GM23338 (cell line): ENCODE data around the gene FOXP1. TPM values are rescaled to one million over a fixed set of nuclear protein-coding genes. Genes with fewer than 3 reads are reported as not detected.

Experiments
- ATAC-seq: fragments of 200-7000 bp; cut with Tn5 transposase; 3 replicates; pipeline ENCODE4 v1.9.1; 2020
- DNase-seq: peaks from one replicate; pipeline ENCODE4 v3.0.0-alpha.2; 2015; ENCODE audit warnings: low spot score
- H2AFZ ChIP-seq: fragments of 200-600 bp; sonication (generic); 2 replicates; pipeline ENCODE4 v1.8.0; 2016; ENCODE audit warnings: antibody characterized with exemption, mild to moderate bottlenecking, moderate library complexity
- H3F3A ChIP-seq: fragments of 200-600 bp; sonication (generic); replicated peaks from 2 replicates; pipeline ENCODE4 v1.8.0; 2017; ENCODE audit warnings: antibody characterized with exemption, mixed run types, low read depth
- H3K27ac ChIP-seq: fragments of 200-600 bp; sonication (generic); 2 replicates; pipeline ENCODE4 v1.6.1; 2016; ENCODE audit warnings: low read depth
- H3K27me3 ChIP-seq: fragments of 200-600 bp; sonication (generic); 2 replicates; pipeline ENCODE4 v1.8.0; 2016; ENCODE audit warnings: mild to moderate bottlenecking, mixed run types, moderate library complexity; ENCODE audit not compliant: insufficient read depth
- H3K36me3 ChIP-seq: fragments of 200-600 bp; sonication (generic); 2 replicates; pipeline ENCODE4 v1.8.0; 2016; ENCODE audit warnings: mild to moderate bottlenecking; ENCODE audit not compliant: insufficient read depth
- H3K4me1 ChIP-seq: fragments of 200-600 bp; sonication (generic); 2 replicates; pipeline ENCODE4 v1.8.0; 2016; ENCODE audit warnings: mild to moderate bottlenecking, moderate library complexity; ENCODE audit not compliant: insufficient read depth
- H3K4me2 ChIP-seq: fragments of 200-600 bp; sonication (generic); 2 replicates; pipeline ENCODE4 v1.7.1; 2017; ENCODE audit warnings: mixed run types
- H3K4me3 ChIP-seq: fragments of 200-600 bp; sonication (generic); 2 replicates; pipeline ENCODE4 v1.6.1; 2016; ENCODE audit warnings: mixed run types
- H3K79me2 ChIP-seq: fragments of 200-600 bp; sonication (generic); replicated peaks from 2 replicates; pipeline ENCODE4 v1.8.0; 2017; ENCODE audit warnings: mild to moderate bottlenecking; ENCODE audit not compliant: insufficient read depth
- H3K9me2 ChIP-seq: fragments of 200-600 bp; sonication (generic); 2 replicates; pipeline ENCODE4 v1.8.0; 2017; ENCODE audit not compliant: insufficient read depth
- H4K20me1 ChIP-seq: fragments of 200-600 bp; sonication (generic); replicated peaks from 2 replicates; pipeline ENCODE4 v1.8.0; 2017; ENCODE audit warnings: mild to moderate bottlenecking; ENCODE audit not compliant: insufficient read depth
- H3K27ac Mint-ChIP-seq: 2 replicates; pipeline ENCODE4 v1.8.0; 2020; ENCODE audit warnings: inconsistent platforms, mild to moderate bottlenecking, moderate library complexity, mixed read lengths
- H3K27me3 Mint-ChIP-seq: 3 replicates; pipeline ENCODE4 v1.8.0; 2022; ENCODE audit warnings: low read depth, mild to moderate bottlenecking, moderate library complexity, mixed read lengths, inconsistent platforms; ENCODE audit not compliant: insufficient read depth, poor library complexity
- H3K36me3 Mint-ChIP-seq: 3 replicates; pipeline ENCODE4 v1.8.0; 2021; ENCODE audit warnings: low read depth, mild to moderate bottlenecking, inconsistent platforms, moderate library complexity, mixed read lengths
- H3K4me1 Mint-ChIP-seq: 3 replicates; pipeline ENCODE4 v1.8.0; 2020; ENCODE audit warnings: mild to moderate bottlenecking, inconsistent platforms, mixed read lengths
- H3K4me3 Mint-ChIP-seq: 3 replicates; pipeline ENCODE4 v1.8.0; 2021; ENCODE audit warnings: moderate library complexity, mild to moderate bottlenecking, inconsistent platforms, mixed read lengths
- H3K9me3 Mint-ChIP-seq: 3 replicates; pipeline ENCODE4 v1.8.0; 2020; ENCODE audit warnings: moderate library complexity, mild to moderate bottlenecking, inconsistent platforms, mixed read lengths
- CREB1 ChIP-seq: fragments of 250-450 bp; sonication (Bioruptor Pico); IDR thresholded peaks from 2 replicates; pipeline ENCODE4 v1.5.0; 2020; ENCODE audit warnings: low read depth, mild to moderate bottlenecking, moderate library complexity
- CTCF ChIP-seq, 2 experiments: fragments of 200-600 bp in 1 of 2; sonication (generic) in 1 of 2; conservative IDR thresholded peaks; 2 replicates each; pipeline versions ENCODE4 v1.5.1 to v1.6.1; 2016 to 2017; ENCODE audit warnings: antibody characterized with exemption in 2 of 2, low read depth in 2 of 2, mild to moderate bottlenecking in 2 of 2, moderate library complexity in 1 of 2
- ETS1 ChIP-seq: IDR thresholded peaks from 2 replicates; pipeline ENCODE4 v1.6.1; 2016; ENCODE audit warnings: antibody characterized with exemption
- EZH2 ChIP-seq: fragments of 200-600 bp; sonication (generic); IDR thresholded peaks from one replicate; pipeline ENCODE4 v1.8.0; 2017; ENCODE audit warnings: antibody characterized with exemption, mild to moderate bottlenecking, low read depth; ENCODE audit not compliant: unreplicated experiment
- EZH2phosphoT487 ChIP-seq: fragments of 200-600 bp; sonication (generic); IDR thresholded peaks from one replicate; pipeline ENCODE4 v1.8.1; 2018; ENCODE audit warnings: antibody characterized with exemption; ENCODE audit not compliant: unreplicated experiment
- JUNB ChIP-seq: IDR thresholded peaks from one replicate; pipeline ENCODE4 v1.6.1; 2016; ENCODE audit warnings: antibody characterized with exemption; ENCODE audit not compliant: unreplicated experiment
- NANOG ChIP-seq: IDR thresholded peaks from 2 replicates; pipeline ENCODE4 v1.6.1; 2016; ENCODE audit warnings: antibody characterized with exemption, borderline replicate concordance
- POLR2AphosphoS5 ChIP-seq: IDR thresholded peaks from 2 replicates; pipeline ENCODE4 v1.6.1; 2016; ENCODE audit warnings: antibody characterized with exemption, low read depth
- REST ChIP-seq: IDR thresholded peaks from one replicate; pipeline ENCODE4 v1.6.1; 2018; ENCODE audit warnings: antibody characterized with exemption; ENCODE audit not compliant: unreplicated experiment
- STAT1 ChIP-seq: IDR thresholded peaks from one replicate; pipeline ENCODE4 v1.6.1; 2016; ENCODE audit warnings: antibody characterized with exemption; ENCODE audit not compliant: unreplicated experiment
- ZNF114 ChIP-seq: fragments of 250-450 bp; sonication (Bioruptor Pico); IDR thresholded peaks from 2 replicates; pipeline ENCODE4 v1.5.0; 2020; ENCODE audit warnings: mild to moderate bottlenecking, moderate library complexity
- ZNF331 ChIP-seq: fragments of 250-450 bp; sonication (Bioruptor Pico); IDR thresholded peaks from 2 replicates; pipeline ENCODE4 v1.5.0; 2020; ENCODE audit warnings: low read depth, mild to moderate bottlenecking, moderate library complexity
- ZNF462 ChIP-seq: fragments of 250-450 bp; sonication (Bioruptor Pico); IDR thresholded peaks from 2 replicates; pipeline ENCODE4 v1.5.0; 2020; ENCODE audit warnings: mild to moderate bottlenecking, moderate library complexity
- polyA plus RNA-seq: library from polyadenylated mRNA; unstranded; fragments of >200 nt; fragmentation: Nextera tagmentation; extraction: Ambion mirVana; gene quantifications from 2 replicates; pipeline ENCODE4 v1.2.1, GENCODE V29; 2016
- total RNA-seq: library from RNA; depleted of rRNA; stranded (reverse); fragments of >200 nt; shearing (Covaris generic); gene quantifications from 2 replicates; pipeline ENCODE4 v1.2.3, GENCODE V29; 2014

The FOXP1 gene
- total and polyA plus RNA-seq, 2 experiments from 2014 or later: 32.9 to 35.5 TPM

GRCh38 chr3:71591101-71591500, 7.6 kb upstream of the FOXP1 start:
- Histone ChIP-seq H3K4me2 (no peak overlapping the region), H3K36me3 (no peaks in the 10 kb centered on the region), H3K4me1 (no peaks in the 10 kb centered on the region), H3K9me2 (no peaks in the 10 kb centered on the region), H4K20me1 (no peaks in the 10 kb centered on the region), H3F3A (no peaks in the 10 kb centered on the region), H3K27me3 (no peaks in the 10 kb centered on the region), H3K4me3 (no peak overlapping the region), H2AFZ (no peak overlapping the region), H3K79me2 (no peaks in the 10 kb centered on the region), H3K27ac (no peak overlapping the region)
- no peak for ATAC-seq
- Mint-ChIP-seq H3K4me3 (no peak overlapping the region), H3K36me3 (peaks cover 6% of the 10 kb centered on the region; the same call in 2 of the 3 replicates), H3K9me3 (peaks cover 14% of the 10 kb centered on the region; the same call in 2 of the 3 replicates), H3K4me1 (peaks cover 2% of the 10 kb centered on the region; the same call in 1 of the 3 replicates), H3K27me3 (no peaks in the 10 kb centered on the region), H3K27ac (no peak overlapping the region)
- TF ChIP-seq ZNF462 (CRISPR knock-in tag): no peak
- no peak for TF ChIP-seq CREB1 (CRISPR knock-in tag)
- no peak for TF ChIP-seq ZNF114 (CRISPR knock-in tag)
- TF ChIP-seq REST: no peak
- no peak for TF ChIP-seq POLR2AphosphoS5
- TF ChIP-seq STAT1: no peak
- no peak for TF ChIP-seq ETS1
- TF ChIP-seq EZH2phosphoT487: no peak
- TF ChIP-seq NANOG: no peak
- TF ChIP-seq ZNF331 (CRISPR knock-in tag): no peak
- TF ChIP-seq JUNB: no peak
- no peak for TF ChIP-seq EZH2
- no peak for TF ChIP-seq CTCF (conservative IDR thresholded peaks at IDR 0.05; ENCODE audit: low read depth in 2 of 2)
- no peak for DNase-seq
